HepG2 (cell line): ENCODE measurements around the gene SH3BGRL2. TPM values are rescaled to one million over a fixed set of nuclear protein-coding genes. Genes with fewer than 3 reads are reported as not detected.

Experiments
- ARID2 ChIP-seq: sonication (generic); formaldehyde crosslinking; IDR thresholded peaks from 2 replicates; pipeline ENCODE4 v1.8.1; 2022; ENCODE audit warnings: mild to moderate bottlenecking, missing genetic modification reagents, borderline replicate concordance
- CC2D1A ChIP-seq: sonication (generic); formaldehyde crosslinking; IDR thresholded peaks from 2 replicates; pipeline ENCODE4 v1.8.1; 2023; ENCODE audit warnings: mild to moderate bottlenecking, missing genetic modification reagents
- CREM ChIP-seq, 2 experiments: sonication (generic) in 1 of 2; formaldehyde crosslinking in 1 of 2; IDR thresholded peaks; 2 replicates each; pipeline versions ENCODE4 v1.4.0 to v1.6.1; 2016 to 2020; ENCODE audit warnings: antibody characterized with exemption in 1 of 2, mild to moderate bottlenecking in 1 of 2, missing genetic modification reagents in 1 of 2
- ELF1 ChIP-seq: sonication (generic); formaldehyde crosslinking; IDR thresholded peaks from 2 replicates; pipeline ENCODE4 v1.4.0; 2020; ENCODE audit warnings: missing genetic modification reagents
- KDM6A ChIP-seq: IDR thresholded peaks from 2 replicates; pipeline ENCODE4 v1.6.1; 2016; ENCODE audit warnings: low read depth
- KLF16 ChIP-seq, 2 experiments: sonication (generic) in 1 of 2; formaldehyde crosslinking in 1 of 2; IDR thresholded peaks; 2 replicates each; pipeline versions ENCODE4 v1.6.1 to v1.8.0; 2016 to 2023; ENCODE audit warnings: missing genetic modification reagents in 2 of 2, missing compliant biosample characterization in 1 of 2
- NCOR1 ChIP-seq: fragments of 200-600 bp; sonication (generic); IDR thresholded peaks from 2 replicates; pipeline ENCODE4 v1.7.0; 2017; ENCODE audit warnings: antibody characterized with exemption, low read length, borderline replicate concordance
- NFIC ChIP-seq: IDR thresholded peaks from 2 replicates; pipeline ENCODE4 v1.6.1; 2012; ENCODE audit warnings: mild to moderate bottlenecking, low read length, inconsistent platforms
- POGZ ChIP-seq: sonication (generic); formaldehyde crosslinking; IDR thresholded peaks from 2 replicates; pipeline ENCODE4 v1.4.0; 2020; ENCODE audit warnings: mild to moderate bottlenecking, missing genetic modification reagents
- THAP11 ChIP-seq: IDR thresholded peaks from 2 replicates; pipeline ENCODE4 v1.6.1; 2016; ENCODE audit warnings: missing biosample characterization, missing genetic modification reagents
- TMF1 ChIP-seq: sonication (generic); formaldehyde crosslinking; IDR thresholded peaks from 2 replicates; pipeline ENCODE4 v1.8.1; 2022; ENCODE audit warnings: low read depth, missing genetic modification reagents
- ZMYM4 ChIP-seq: sonication (generic); formaldehyde crosslinking; IDR thresholded peaks from 2 replicates; pipeline ENCODE4 v1.8.1; 2023; ENCODE audit warnings: mild to moderate bottlenecking, missing genetic modification reagents
- ZNF264 ChIP-seq: sonication (generic); formaldehyde crosslinking; IDR thresholded peaks from 2 replicates; pipeline ENCODE4 v1.4.0; 2020; ENCODE audit warnings: missing genetic modification reagents
- ZNF367 ChIP-seq: sonication (generic); formaldehyde crosslinking; IDR thresholded peaks from 2 replicates; pipeline ENCODE4 v1.4.0; 2020; ENCODE audit warnings: missing genetic modification reagents, borderline replicate concordance
- ZNF569 ChIP-seq: sonication (generic); formaldehyde crosslinking; IDR thresholded peaks from 2 replicates; pipeline ENCODE4 v1.5.0; 2020; ENCODE audit warnings: mild to moderate bottlenecking, missing genetic modification reagents, moderate library complexity, borderline replicate concordance
- polyA plus RNA-seq, 8 experiments: library from polyadenylated mRNA; depleted of rRNA in 3 of 8; stranded (reverse) in 7 of 8; unstranded in 1 of 8; fragments of >200 nt; fragmentation: Illumina TruSeq in 4 of 8; extraction: Trizol in 4 of 8; gene quantifications; 2 replicates each; pipeline versions ENCODE4 v1.2.1 to v1.2.3, GENCODE V29; 2011 to 2016; ENCODE audit warnings: low read depth in 4 of 8, missing spikeins in 1 of 8, mixed read lengths in 1 of 8; ENCODE audit not compliant: insufficient read depth in 1 of 8
- total RNA-seq, 5 experiments: library from RNA; depleted of rRNA; stranded (reverse); fragments of >200 nt; fragmentation: Illumina TruSeq; extraction: Trizol; gene quantifications; 2 replicates each; pipeline ENCODE4 v1.2.3, GENCODE V29; 2016; ENCODE audit warnings: low read depth in 1 of 5
- TF ChIP-seq, protein P1 (sequence below): sonication (generic); formaldehyde crosslinking; IDR thresholded peaks from 2 replicates; pipeline ENCODE4 v1.4.0; 2020; ENCODE audit warnings: missing genetic modification reagents, borderline replicate concordance
- TF ChIP-seq, protein P2 (sequence below): sonication (generic); formaldehyde crosslinking; IDR thresholded peaks from 2 replicates; pipeline ENCODE4 v1.8.1; 2022; ENCODE audit warnings: low read depth, mild to moderate bottlenecking, missing genetic modification reagents

SH3BGRL2 gene
- total and polyA plus RNA-seq, 2 of the 13 experiments (the other 11 are each of a cell fraction or from before 2014, with no cell fraction given): 10.9 to 28.8 TPM

DNA sequence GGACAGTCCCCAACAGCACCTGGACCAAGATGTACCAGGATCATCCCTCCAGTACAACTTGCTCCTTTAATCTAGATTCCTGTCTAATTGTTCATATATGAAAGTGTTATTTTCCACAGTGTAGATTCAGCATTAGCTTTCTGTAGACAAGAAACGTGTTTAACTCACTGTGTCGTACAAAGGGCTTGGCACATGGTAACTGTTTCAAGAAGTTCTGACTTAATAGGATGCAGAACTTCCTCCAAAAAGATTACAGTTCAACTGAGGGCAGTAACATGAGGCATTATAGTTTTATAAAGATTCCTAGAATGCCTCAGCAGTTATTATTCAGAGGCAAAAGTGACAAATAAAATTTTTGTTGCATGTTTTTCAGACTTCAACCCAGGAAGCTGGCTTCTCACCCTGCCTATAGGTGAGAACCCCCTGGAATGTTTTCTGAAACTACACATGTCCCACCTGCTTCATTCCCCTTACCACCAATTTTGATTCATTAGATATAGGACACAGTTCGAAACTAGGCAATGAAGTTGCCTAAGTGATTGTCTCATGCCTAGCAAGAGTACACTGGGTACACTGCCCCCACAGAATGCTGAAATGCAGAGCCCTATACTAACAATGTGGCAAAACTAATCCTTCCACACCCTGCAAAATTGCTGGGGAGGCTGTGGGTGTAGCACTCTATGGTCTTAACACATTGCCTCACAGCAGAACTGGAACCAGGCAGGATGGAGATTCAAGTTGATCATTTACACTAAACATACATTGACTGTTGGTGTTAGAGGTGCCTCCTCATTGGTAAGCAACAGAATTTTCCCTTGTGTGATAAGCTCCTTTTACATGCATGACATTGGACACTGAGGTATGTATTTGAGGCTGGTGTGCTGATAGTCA is 22.6 kb upstream of the SH3BGRL2 start (continued):
- TF ChIP-seq THAP11 (CRISPR knock-in tag) (peak; percentile 57), ARID2 (CRISPR knock-in tag) (0 out of 2 replicates have a peak, but pooled peaks have one; percentile 63), KLF16 (CRISPR knock-in tag; IDR thresholded peaks at IDR 0.05) (no peak), ZNF264 (no peak), KDM6A (0 out of 2 replicates have a peak, but pooled peaks have one; percentile 45), ZNF367 (CRISPR knock-in tag) (no peak), NFIC (peak; percentile 58; the same call in 1 of the 2 replicates), NCOR1 (peak; percentile 27; the same call in 1 of the 2 replicates), ZNF569 (CRISPR knock-in tag) (no peak), ELF1 (CRISPR knock-in tag) (0 out of 2 replicates have a peak, but pooled peaks have one; percentile 10), POGZ (CRISPR knock-in tag) (peak; percentile 70), TMF1 (CRISPR knock-in tag) (peak; percentile 44; the same call in 1 of the 2 replicates), ZMYM4 (CRISPR knock-in tag) (peak; percentile 83), CREM (IDR thresholded peaks at IDR 0.05) (peak; percentile 62; the same call in 1 of the 2 replicates), CREM (CRISPR knock-in tag; IDR thresholded peaks at IDR 0.05) (no peak), CC2D1A (CRISPR knock-in tag) (0 out of 2 replicates have a peak, but pooled peaks have one; percentile 50)
- TF ChIP-seq, protein P1, sequence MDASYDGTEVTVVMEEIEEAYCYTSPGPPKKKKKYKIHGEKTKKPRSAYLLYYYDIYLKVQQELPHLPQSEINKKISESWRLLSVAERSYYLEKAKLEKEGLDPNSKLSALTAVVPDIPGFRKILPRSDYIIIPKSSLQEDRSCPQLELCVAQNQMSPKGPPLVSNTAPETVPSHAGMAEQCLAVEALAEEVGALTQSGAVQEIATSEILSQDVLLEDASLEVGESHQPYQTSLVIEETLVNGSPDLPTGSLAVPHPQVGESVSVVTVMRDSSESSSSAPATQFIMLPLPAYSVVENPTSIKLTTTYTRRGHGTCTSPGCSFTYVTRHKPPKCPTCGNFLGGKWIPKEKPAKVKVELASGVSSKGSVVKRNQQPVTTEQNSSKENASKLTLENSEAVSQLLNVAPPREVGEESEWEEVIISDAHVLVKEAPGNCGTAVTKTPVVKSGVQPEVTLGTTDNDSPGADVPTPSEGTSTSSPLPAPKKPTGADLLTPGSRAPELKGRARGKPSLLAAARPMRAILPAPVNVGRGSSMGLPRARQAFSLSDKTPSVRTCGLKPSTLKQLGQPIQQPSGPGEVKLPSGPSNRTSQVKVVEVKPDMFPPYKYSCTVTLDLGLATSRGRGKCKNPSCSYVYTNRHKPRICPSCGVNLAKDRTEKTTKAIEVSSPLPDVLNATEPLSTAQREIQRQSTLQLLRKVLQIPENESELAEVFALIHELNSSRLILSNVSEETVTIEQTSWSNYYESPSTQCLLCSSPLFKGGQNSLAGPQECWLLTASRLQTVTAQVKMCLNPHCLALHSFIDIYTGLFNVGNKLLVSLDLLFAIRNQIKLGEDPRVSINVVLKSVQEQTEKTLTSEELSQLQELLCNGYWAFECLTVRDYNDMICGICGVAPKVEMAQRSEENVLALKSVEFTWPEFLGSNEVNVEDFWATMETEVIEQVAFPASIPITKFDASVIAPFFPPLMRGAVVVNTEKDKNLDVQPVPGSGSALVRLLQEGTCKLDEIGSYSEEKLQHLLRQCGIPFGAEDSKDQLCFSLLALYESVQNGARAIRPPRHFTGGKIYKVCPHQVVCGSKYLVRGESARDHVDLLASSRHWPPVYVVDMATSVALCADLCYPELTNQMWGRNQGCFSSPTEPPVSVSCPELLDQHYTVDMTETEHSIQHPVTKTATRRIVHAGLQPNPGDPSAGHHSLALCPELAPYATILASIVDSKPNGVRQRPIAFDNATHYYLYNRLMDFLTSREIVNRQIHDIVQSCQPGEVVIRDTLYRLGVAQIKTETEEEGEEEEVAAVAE (CRISPR knock-in tag): no peak
- TF ChIP-seq, protein P2, sequence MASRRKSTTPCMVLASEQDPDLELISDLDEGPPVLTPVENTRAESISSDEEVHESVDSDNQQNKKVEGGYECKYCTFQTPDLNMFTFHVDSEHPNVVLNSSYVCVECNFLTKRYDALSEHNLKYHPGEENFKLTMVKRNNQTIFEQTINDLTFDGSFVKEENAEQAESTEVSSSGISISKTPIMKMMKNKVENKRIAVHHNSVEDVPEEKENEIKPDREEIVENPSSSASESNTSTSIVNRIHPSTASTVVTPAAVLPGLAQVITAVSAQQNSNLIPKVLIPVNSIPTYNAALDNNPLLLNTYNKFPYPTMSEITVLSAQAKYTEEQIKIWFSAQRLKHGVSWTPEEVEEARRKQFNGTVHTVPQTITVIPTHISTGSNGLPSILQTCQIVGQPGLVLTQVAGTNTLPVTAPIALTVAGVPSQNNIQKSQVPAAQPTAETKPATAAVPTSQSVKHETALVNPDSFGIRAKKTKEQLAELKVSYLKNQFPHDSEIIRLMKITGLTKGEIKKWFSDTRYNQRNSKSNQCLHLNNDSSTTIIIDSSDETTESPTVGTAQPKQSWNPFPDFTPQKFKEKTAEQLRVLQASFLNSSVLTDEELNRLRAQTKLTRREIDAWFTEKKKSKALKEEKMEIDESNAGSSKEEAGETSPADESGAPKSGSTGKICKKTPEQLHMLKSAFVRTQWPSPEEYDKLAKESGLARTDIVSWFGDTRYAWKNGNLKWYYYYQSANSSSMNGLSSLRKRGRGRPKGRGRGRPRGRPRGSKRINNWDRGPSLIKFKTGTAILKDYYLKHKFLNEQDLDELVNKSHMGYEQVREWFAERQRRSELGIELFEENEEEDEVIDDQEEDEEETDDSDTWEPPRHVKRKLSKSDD (CRISPR knock-in tag): peak; percentile 35; the same call in 1 of the 2 replicates
